Upper lobe of left lung (tissue), 6 donors: ENCODE results near the gene BMAL1. TPM values are rescaled to one million over a fixed set of nuclear protein-coding genes. Genes with fewer than 3 reads are reported as not detected.

Experiments
- ATAC-seq, 2 donors: fragments of 200-7000 bp; cut with Tn5 transposase; one replicate each; pipeline ENCODE4 v1.9.1; 2022; ENCODE audit warnings: mild to moderate bottlenecking in 2 of 2, moderate library complexity in 2 of 2; ENCODE audit not compliant: low FRiP score in 2 of 2
- DNase-seq, 2 donors: peaks; one replicate each; pipeline ENCODE4 v3.0.0-alpha.2; 2019 to 2020
- H3K27ac ChIP-seq, 4 donors: fragments of 200-600 bp; sonication (generic); one replicate each; pipeline ENCODE4 v1.5.1; 2016 to 2019
- H3K27me3 ChIP-seq, 4 donors: fragments of 200-600 bp; sonication (generic); one replicate each; pipeline ENCODE4 v1.5.1; 2017 to 2019
- H3K36me3 ChIP-seq, 4 donors: fragments of 200-600 bp; sonication (generic); one replicate each; pipeline ENCODE4 v1.5.1; 2016 to 2019
- H3K4me1 ChIP-seq, 4 donors: fragments of 200-600 bp; sonication (generic); one replicate each; pipeline ENCODE4 v1.5.1; 2018 to 2019
- H3K4me3 ChIP-seq, 4 donors: fragments of 200-600 bp; sonication (generic); one replicate each; pipeline ENCODE4 v1.5.1; 2017 to 2019; ENCODE audit warnings: mild to moderate bottlenecking in 2 of 4, moderate library complexity in 1 of 4
- H3K9me3 ChIP-seq, 4 donors: fragments of 200-600 bp; sonication (generic); one replicate each; pipeline ENCODE4 v1.5.1; 2018 to 2019
- EP300 ChIP-seq, 4 donors: sonication (generic); formaldehyde crosslinking; IDR thresholded peaks; one replicate each; pipeline ENCODE4 v1.5.1; 2017; ENCODE audit warnings: antibody characterized with exemption in 4 of 4, control low read depth in 2 of 4
- POLR2A ChIP-seq, 4 donors: fragments of 450-650 bp; IDR thresholded peaks; one replicate each; pipeline ENCODE4 v1.5.1; 2016 to 2017; ENCODE audit warnings: antibody characterized with exemption in 4 of 4, mild to moderate bottlenecking in 2 of 4
- POLR2AphosphoS5 ChIP-seq, 2 donors: sonication (generic); formaldehyde crosslinking; IDR thresholded peaks; one replicate each; pipeline ENCODE4 v1.5.1; 2017; ENCODE audit warnings: antibody characterized with exemption in 2 of 2
- WGBS, 2 donors: methylation state at CpG; one replicate each; pipeline ENCODE4 v1.1.5; 2017 to 2018; 5-methylcytosine and 5-hydroxymethylcytosine counted together
- total RNA-seq, 6 donors: library from RNA; depleted of rRNA in 4 of 6; stranded (reverse); fragments of >200 nt in 4 of 6; gene quantifications; one replicate each; pipeline versions ENCODE4 v1.1.0 to v1.2.1, GENCODE V29; 2016 to 2021
- TF ChIP-seq, protein P1 (sequence below), 6 experiments: fragments of 450-650 bp in 4 of 6; fragments of 200-600 bp in 2 of 6; sonication (generic) in 2 of 6; IDR thresholded peaks; one replicate each; pipeline ENCODE4 v1.5.1; 2016 to 2019; ENCODE audit warnings: antibody characterized with exemption in 6 of 6
- donor health status: DM: no; HTN: no; CAD: no; lungs with moderate emphysema.
- donor health status: DM: no; HTN: yes; CAD: no; lungs with severe emphysema.

BMAL1 gene
- total RNA-seq, 6 donors from 2014 or later = 16.1 to 57.6 (median 35.7) TPM

- WGBS, 2 donors = 64 to 77% methylated on average over 1 of the region's 1 CpG
- no peak for ATAC-seq
These were observed 18.7 kb upstream of the BMAL1 start for GRCh38 chr11:13258855-13259254.

DNA sequence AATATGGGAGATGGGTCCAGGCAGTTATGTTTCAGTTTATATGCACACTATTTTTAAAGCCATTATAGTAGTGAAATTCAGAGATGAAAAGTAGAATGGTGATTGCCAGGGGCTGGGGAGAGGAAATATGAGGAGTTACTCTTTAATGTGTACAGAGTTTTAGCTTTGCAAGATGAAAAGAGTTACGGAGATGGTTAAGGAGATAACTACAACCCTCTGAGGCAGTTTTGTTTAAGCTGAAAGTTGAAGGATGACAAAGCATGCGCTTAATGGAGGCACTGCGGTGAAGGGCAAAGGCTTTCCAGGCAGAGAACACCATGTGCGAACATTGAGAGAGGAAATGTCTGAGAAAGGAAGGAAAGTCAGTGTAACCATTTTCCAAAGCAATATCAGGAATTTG is 18.2 kb upstream of the BMAL1 start:
- no peak for ATAC-seq
- no peak overlapping the region for H3K4me3 ChIP-seq
- TF ChIP-seq POLR2AphosphoS5 (IDR thresholded peaks at IDR 0.05) (no peak), EP300 (IDR thresholded peaks at IDR 0.05) (no peak), POLR2A (IDR thresholded peaks at IDR 0.05) (no peak)
- TF ChIP-seq, protein P1, sequence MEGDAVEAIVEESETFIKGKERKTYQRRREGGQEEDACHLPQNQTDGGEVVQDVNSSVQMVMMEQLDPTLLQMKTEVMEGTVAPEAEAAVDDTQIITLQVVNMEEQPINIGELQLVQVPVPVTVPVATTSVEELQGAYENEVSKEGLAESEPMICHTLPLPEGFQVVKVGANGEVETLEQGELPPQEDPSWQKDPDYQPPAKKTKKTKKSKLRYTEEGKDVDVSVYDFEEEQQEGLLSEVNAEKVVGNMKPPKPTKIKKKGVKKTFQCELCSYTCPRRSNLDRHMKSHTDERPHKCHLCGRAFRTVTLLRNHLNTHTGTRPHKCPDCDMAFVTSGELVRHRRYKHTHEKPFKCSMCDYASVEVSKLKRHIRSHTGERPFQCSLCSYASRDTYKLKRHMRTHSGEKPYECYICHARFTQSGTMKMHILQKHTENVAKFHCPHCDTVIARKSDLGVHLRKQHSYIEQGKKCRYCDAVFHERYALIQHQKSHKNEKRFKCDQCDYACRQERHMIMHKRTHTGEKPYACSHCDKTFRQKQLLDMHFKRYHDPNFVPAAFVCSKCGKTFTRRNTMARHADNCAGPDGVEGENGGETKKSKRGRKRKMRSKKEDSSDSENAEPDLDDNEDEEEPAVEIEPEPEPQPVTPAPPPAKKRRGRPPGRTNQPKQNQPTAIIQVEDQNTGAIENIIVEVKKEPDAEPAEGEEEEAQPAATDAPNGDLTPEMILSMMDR (IDR thresholded peaks at IDR 0.05) = no peak
- no peak overlapping the region for H3K27ac ChIP-seq
- no peaks in the 10 kb centered on the region for H3K9me3 ChIP-seq
- no peak for DNase-seq
- no peaks in the 10 kb centered on the region for H3K36me3 ChIP-seq
- H3K27me3 ChIP-seq = no peaks in the 10 kb centered on the region
- H3K4me1 ChIP-seq = peaks cover 21 to 26% (median 22%) of the 10 kb centered on the region in 4 donors
- 56 to 62% methylated on average over 4 of the region's 4 CpGs for WGBS, 2 donors

More at GRCh38 chr11:13258855-13259254, 18.7 kb upstream of the BMAL1 start:
- Histone ChIP-seq H3K27me3 (no peaks in the 10 kb centered on the region), H3K4me1 (peaks cover 21 to 26% (median 22%) of the 10 kb centered on the region in 4 donors), H3K36me3 (no peaks in the 10 kb centered on the region), H3K9me3 (no peaks in the 10 kb centered on the region), H3K27ac (no peak overlapping the region), H3K4me3 (no peak overlapping the region)
- no peak for DNase-seq
- TF ChIP-seq, protein P1 (IDR thresholded peaks at IDR 0.05) = no peak
- TF ChIP-seq EP300 (IDR thresholded peaks at IDR 0.05) (no peak), POLR2A (IDR thresholded peaks at IDR 0.05) (no peak), POLR2AphosphoS5 (IDR thresholded peaks at IDR 0.05) (no peak)

GRCh38 chr11:13260201-13260962 is 17.2 kb upstream of the BMAL1 start:
- H3K27me3 ChIP-seq = no peaks in the 10 kb centered on the region
- H3K4me3 ChIP-seq = no peak overlapping the region
- no peaks in the 10 kb centered on the region for H3K9me3 ChIP-seq
- 69 to 75% methylated on average over 7 of the region's 7 CpGs for WGBS, 2 donors
- ATAC-seq = peak; percentile 41 to 64
- no peak for DNase-seq
- no peaks in the 10 kb centered on the region for H3K36me3 ChIP-seq
- TF ChIP-seq, protein P1 (IDR thresholded peaks at IDR 0.05) = no peak
- TF ChIP-seq POLR2A (IDR thresholded peaks at IDR 0.05) (no peak), POLR2AphosphoS5 (IDR thresholded peaks at IDR 0.05) (no peak), EP300 (IDR thresholded peaks at IDR 0.05) (no peak)
- H3K27ac ChIP-seq = peak overlapping the region; percentile 32 to 73 (median 55)
- peaks cover 21 to 26% (median 22%) of the 10 kb centered on the region in 4 donors for H3K4me1 ChIP-seq

GRCh38 chr11:13260963-13261588 is 16.5 kb upstream of the BMAL1 start:
- 74 to 75% methylated on average over 16 of the region's 16 CpGs for WGBS, 2 donors

More at GRCh38 chr11:13260963-13261588, 16.5 kb upstream of the BMAL1 start:
- no peaks in the 10 kb centered on the region for H3K9me3 ChIP-seq
- DNase-seq (no peak), ATAC-seq (peak; percentile 49 to 83)
- peaks cover 21 to 26% (median 22%) of the 10 kb centered on the region in 4 donors for H3K4me1 ChIP-seq
- TF ChIP-seq, protein P1 (IDR thresholded peaks at IDR 0.05) = no peak
- no peak for TF ChIP-seq EP300 (IDR thresholded peaks at IDR 0.05)
- no peak for TF ChIP-seq POLR2AphosphoS5 (IDR thresholded peaks at IDR 0.05)
- TF ChIP-seq POLR2A (IDR thresholded peaks at IDR 0.05) = no peak
- H3K27me3 ChIP-seq = no peaks in the 10 kb centered on the region
- no peaks in the 10 kb centered on the region for H3K36me3 ChIP-seq
- peak overlapping the region; percentile 32 to 73 (median 55) for H3K27ac ChIP-seq
- no peak overlapping the region for H3K4me3 ChIP-seq
